ENCODE data around the gene ANGPTL7.

Gene ANGPTL7

DNA sequence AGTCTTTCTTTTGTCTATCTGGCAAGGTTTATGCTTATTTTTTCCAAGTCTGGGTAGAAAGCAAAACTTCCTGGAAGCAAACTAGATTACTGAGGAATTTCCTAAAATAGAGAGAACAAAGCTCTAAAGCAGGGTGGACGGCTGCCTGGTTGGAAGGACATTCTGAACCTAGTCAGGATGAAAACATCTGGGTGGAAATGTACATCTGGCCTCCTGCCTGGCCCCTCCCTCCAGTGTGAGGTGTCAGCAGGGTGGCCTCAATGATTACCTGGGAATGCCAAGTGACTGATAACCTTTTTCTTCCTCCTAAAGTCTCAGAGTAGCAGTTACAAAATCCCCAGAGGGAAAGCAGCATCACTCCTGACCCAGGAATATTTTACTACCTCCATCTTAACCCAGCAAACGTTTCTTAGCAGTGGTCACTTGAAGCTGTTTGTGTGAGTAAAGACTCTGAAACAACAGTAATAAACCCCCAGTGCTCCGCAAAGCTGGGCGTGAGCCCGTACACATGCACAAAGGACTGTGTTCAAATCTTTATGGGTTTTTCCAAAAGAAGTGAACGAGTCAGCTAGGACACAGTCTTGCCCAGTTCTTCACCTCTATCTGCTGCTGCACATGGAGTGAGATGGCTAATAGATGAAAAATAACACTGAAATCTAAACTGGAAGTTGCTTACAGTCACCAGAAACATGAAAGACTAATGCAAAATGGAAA, 18.9 kb downstream of the ANGPTL7 start:
- Histone ChIP-seq H3K36me3 (ENCODE audit: control insufficient read depth in 1 of 2, insufficient read depth in 2 of 2, low read length in 2 of 2) (peaks cover 73 to 88% of the 10 kb centered on the region in 2 donors), H3K9me3 (ENCODE audit: control insufficient read depth in 1 of 2, low read length in 2 of 2) (no peaks in the 10 kb centered on the region), H3K4me1 (ENCODE audit: control insufficient read depth in 1 of 2, insufficient read depth in 2 of 2, low read length in 2 of 2) (no peaks in the 10 kb centered on the region), H3K27ac (ENCODE audit: low read length) (no peak overlapping the region), H3K4me3 (ENCODE audit: low read depth in 1 of 2, low read length in 2 of 2) (no peak overlapping the region), H3K27me3 (ENCODE audit: low read depth, low read length) (no peaks in the 10 kb centered on the region)

DNA sequence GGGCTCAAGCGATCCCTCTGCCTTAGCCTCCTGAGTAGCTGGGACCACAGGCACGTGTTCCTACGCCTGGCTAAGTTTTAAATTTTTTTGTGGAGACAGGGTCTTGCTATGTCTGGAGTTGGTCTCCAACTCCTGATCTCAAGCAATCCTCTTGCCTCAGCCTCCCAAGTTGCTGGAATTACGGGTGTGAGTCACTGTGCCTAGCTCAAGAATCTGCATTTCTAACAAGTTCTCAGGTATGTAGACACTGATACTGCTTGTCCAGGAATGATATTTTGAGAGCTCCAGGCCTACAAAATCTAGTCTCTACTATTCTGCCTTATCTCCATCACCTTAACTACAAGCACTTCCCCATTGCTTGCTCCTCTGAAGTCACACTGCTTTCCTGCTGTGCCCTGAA, 22.3 kb downstream of the ANGPTL7 start:
- Histone ChIP-seq H3K27ac (ENCODE audit: low read length) (no peak overlapping the region), H3K36me3 (ENCODE audit: control insufficient read depth in 1 of 2, insufficient read depth in 2 of 2, low read length in 2 of 2) (peaks cover 71 to 81% of the 10 kb centered on the region in 2 donors), H3K4me1 (ENCODE audit: control insufficient read depth in 1 of 2, insufficient read depth in 2 of 2, low read length in 2 of 2) (no peaks in the 10 kb centered on the region)

DNA sequence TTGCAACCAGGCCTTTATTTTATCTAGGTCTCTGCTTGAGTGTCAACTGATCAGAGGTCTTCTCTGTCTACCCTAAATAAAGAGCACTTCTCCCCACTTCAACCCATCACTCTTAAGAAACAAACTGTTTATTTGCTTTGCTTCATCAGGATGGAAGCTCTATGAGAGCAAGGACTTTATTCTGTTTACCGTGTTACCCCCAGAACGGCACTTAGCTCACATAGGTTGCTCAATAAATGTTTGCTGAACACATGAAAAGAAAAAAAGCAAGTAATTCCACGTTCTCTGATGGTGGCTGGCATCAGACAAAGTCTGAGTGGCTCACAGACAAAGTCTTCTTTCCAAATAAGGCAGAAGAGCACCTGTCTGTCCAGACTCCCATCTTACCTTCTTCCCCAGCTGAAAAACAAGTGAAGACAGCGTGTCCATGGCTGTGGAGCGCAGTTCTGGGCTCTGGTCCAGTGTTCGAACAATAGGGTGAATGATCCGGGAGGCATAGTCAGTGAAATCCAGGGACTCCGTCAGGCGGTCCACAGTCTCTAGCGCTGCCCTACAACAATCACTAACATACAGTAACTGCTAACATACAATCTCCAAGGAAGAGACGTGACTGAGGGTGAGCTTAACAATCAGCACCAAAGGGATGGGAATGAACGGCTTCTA, 22.9 kb downstream of the ANGPTL7 start:
- no peaks in the 10 kb centered on the region for H3K27me3 ChIP-seq (ENCODE audit: low read depth, low read length)
- peaks cover 76 to 77% of the 10 kb centered on the region in 2 donors for H3K36me3 ChIP-seq (ENCODE audit: control insufficient read depth in 1 of 2, insufficient read depth in 2 of 2, low read length in 2 of 2)
- no peaks in the 10 kb centered on the region for H3K4me1 ChIP-seq (ENCODE audit: control insufficient read depth in 1 of 2, insufficient read depth in 2 of 2, low read length in 2 of 2)
- H3K4me3 ChIP-seq (ENCODE audit: low read depth in 1 of 2, low read length in 2 of 2): no peak overlapping the region
- no peaks in the 10 kb centered on the region for H3K9me3 ChIP-seq (ENCODE audit: control insufficient read depth in 1 of 2, low read length in 2 of 2)
- no peak overlapping the region for H3K27ac ChIP-seq (ENCODE audit: low read length)

More for the DNA sequence above, 22.3 kb downstream of the ANGPTL7 start:
- Histone ChIP-seq H3K9me3 (ENCODE audit: control insufficient read depth in 1 of 2, low read length in 2 of 2) (no peaks in the 10 kb centered on the region), H3K4me3 (ENCODE audit: low read depth in 1 of 2, low read length in 2 of 2) (no peak overlapping the region), H3K27me3 (ENCODE audit: low read depth, low read length) (no peaks in the 10 kb centered on the region)

DNA sequence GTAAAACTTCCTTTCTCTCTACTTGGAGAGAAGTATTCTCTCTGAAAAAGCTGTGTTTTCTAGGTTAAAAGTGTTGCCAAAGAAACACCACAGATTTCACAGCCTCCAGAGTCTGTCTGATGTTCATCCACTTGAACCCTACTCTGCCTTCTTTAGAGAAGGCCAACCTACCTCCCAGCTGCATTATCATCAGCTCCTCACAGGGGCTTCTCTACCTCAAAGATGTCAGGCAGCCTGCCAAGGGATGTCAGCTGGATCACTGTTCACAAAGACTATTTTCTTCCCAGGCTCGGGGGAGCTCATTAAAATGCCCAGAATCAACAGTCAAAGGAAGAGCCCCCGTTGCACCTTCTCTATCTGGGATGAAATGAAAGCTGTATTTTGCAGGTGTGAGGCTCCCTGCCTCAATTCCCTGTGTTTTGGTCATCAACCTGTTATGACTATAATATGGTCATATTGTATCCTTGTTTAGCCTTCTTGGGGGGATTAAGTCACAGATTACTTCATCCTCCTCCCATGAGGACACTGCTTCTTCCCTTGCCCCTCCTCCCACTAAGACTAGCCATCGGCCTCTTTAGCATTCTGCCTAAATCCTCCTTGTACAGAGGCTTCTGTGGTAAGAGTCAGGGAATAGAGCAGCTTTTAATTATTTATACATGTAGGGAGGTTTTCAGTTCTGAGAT, 25.7 kb downstream of the ANGPTL7 start:
- H3K4me3 ChIP-seq (ENCODE audit: low read depth in 1 of 2, low read length in 2 of 2): no peak overlapping the region
- no peaks in the 10 kb centered on the region for H3K27me3 ChIP-seq (ENCODE audit: low read depth, low read length)
- no peaks in the 10 kb centered on the region for H3K9me3 ChIP-seq (ENCODE audit: control insufficient read depth in 1 of 2, low read length in 2 of 2)
- H3K4me1 ChIP-seq (ENCODE audit: control insufficient read depth in 1 of 2, insufficient read depth in 2 of 2, low read length in 2 of 2): no peaks in the 10 kb centered on the region
- no peak overlapping the region for H3K27ac ChIP-seq (ENCODE audit: low read length)
- peaks cover 68 to 70% of the 10 kb centered on the region in 2 donors for H3K36me3 ChIP-seq (ENCODE audit: control insufficient read depth in 1 of 2, insufficient read depth in 2 of 2, low read length in 2 of 2)

DNA sequence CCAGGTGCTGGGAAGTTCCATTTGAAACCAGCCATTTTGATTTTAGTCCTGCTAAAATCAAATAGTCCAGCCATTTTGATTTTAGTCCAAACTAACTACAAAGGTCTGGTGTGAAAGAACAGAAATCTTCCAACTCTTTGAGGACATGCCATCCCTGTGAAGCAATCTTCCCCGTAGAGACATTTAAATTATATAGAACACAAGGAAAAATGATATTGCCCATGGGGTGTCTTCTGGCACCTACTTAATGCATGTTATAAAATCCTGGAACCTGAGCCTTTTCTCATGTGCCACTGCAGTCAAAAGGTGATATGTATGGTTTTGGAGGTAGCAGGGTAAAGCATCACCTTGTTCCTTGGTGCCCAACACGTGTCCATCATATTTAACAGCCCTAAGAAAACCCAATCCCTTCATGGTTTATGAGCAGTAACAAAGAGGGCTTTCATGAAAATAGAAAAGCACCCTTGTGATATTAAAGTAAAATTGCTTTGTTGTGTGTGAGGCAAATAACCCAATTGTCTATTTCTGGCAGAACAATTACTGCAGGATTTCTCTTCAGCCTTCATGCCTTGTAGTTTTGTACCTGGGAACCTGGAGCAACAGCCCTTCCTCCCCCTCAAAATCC, 26.3 kb downstream of the ANGPTL7 start:
- Histone ChIP-seq H3K4me3 (ENCODE audit: low read depth in 1 of 2, low read length in 2 of 2) (no peak overlapping the region), H3K27me3 (ENCODE audit: low read depth, low read length) (no peaks in the 10 kb centered on the region), H3K4me1 (ENCODE audit: control insufficient read depth in 1 of 2, insufficient read depth in 2 of 2, low read length in 2 of 2) (no peaks in the 10 kb centered on the region), H3K36me3 (ENCODE audit: control insufficient read depth in 1 of 2, insufficient read depth in 2 of 2, low read length in 2 of 2) (peaks cover 66 to 69% of the 10 kb centered on the region in 2 donors), H3K27ac (ENCODE audit: low read length) (no peak overlapping the region), H3K9me3 (ENCODE audit: control insufficient read depth in 1 of 2, low read length in 2 of 2) (no peaks in the 10 kb centered on the region)

DNA sequence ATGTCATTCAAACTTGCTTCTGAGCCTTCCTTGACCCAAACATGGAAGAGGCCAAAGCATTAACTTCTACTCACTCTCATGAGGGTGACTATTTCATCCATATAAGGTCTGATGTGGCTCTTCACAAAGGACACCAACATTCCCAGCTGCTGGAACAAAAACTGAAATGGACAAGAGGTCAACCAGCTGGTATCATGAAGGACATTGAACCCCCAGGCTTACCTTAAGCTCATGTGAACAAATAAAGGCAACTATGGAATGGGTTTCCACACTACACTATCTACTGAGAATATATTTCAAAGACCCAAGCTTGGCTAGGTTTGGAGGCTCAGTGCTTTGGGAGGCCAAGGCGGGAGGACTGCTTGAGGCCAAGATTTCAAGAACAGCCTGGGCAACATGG, 26.9 kb downstream of the ANGPTL7 start:
- Histone ChIP-seq H3K27ac (ENCODE audit: low read length) (no peak overlapping the region), H3K4me3 (ENCODE audit: low read depth in 1 of 2, low read length in 2 of 2) (no peak overlapping the region), H3K36me3 (ENCODE audit: control insufficient read depth in 1 of 2, insufficient read depth in 2 of 2, low read length in 2 of 2) (peaks cover 65% of the 10 kb centered on the region in 2 donors), H3K27me3 (ENCODE audit: low read depth, low read length) (no peaks in the 10 kb centered on the region), H3K9me3 (ENCODE audit: control insufficient read depth in 1 of 2, low read length in 2 of 2) (no peaks in the 10 kb centered on the region), H3K4me1 (ENCODE audit: control insufficient read depth in 1 of 2, insufficient read depth in 2 of 2, low read length in 2 of 2) (no peaks in the 10 kb centered on the region)

DNA sequence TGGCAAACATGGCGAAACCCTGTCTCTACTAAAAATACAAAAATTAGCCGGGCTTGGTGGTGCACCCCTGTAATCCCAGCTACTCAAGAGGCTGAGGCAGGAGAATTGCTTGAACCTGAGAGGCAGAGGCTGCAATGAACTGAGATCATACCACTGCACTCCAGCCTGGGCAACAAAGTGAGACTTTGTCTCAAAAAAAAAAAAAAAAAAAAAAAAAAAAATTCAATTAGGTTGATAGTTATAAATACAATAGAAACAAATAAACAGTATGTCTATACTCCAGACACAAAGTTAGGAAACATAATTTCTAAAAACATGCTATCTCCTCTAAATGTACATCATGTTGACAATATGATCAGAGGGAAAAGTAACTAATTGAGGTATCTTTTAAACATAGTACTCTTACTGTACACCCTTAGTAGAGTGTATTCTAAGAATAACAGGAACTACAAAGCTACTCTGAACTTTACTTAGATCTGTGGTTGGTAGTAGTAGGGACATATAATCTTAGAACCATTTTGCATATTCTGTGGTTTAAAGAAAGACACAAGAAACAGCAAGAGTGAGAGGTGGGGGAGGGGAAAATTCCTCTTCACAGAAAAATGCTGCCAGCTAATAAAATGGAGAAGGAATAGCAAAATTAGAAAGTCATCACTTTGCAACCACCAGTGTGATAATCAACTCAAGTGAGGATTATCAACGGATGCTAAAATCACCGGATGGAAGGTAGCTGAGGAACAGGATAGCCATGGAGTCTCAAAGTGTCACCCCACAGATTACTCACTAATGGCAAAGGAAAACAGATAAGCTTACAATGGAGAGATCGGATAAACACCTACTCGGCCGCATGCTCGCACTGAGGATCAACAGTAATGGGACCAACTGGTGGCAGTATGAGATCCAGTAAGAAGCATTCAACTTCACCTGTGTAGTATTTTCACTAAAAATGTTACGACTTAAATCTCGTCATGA, 38.2 kb downstream of the ANGPTL7 start:
- peaks cover 52 to 60% of the 10 kb centered on the region in 2 donors for H3K36me3 ChIP-seq (ENCODE audit: control insufficient read depth in 1 of 2, insufficient read depth in 2 of 2, low read length in 2 of 2)
- no peaks in the 10 kb centered on the region for H3K9me3 ChIP-seq (ENCODE audit: control insufficient read depth in 1 of 2, low read length in 2 of 2)
- H3K27ac ChIP-seq (ENCODE audit: low read length): no peak overlapping the region
- no peak overlapping the region for H3K4me3 ChIP-seq (ENCODE audit: low read depth in 1 of 2, low read length in 2 of 2)
- no peaks in the 10 kb centered on the region for H3K4me1 ChIP-seq (ENCODE audit: control insufficient read depth in 1 of 2, insufficient read depth in 2 of 2, low read length in 2 of 2)
- H3K27me3 ChIP-seq (ENCODE audit: low read depth, low read length): no peaks in the 10 kb centered on the region

DNA sequence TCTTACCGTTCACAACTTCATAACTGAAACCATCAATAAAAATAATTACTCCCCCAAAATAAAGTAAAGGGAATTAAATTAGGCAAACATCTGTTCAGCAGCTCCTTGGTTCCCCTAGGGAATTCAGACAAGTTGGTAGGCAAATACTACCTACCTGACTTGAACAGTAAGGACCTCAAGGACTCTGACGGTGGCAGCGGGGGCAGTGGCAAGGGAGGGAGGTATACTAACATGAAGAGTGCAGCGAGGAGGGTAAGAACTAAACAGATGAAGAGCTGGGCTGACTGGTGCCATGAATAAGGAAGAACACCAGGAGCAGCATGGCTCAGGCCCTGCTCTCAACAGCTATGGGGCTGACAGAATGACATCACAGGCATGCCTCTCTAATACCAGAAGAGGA, 40.0 kb downstream of the ANGPTL7 start:
- Histone ChIP-seq H3K36me3 (ENCODE audit: control insufficient read depth in 1 of 2, insufficient read depth in 2 of 2, low read length in 2 of 2) (peaks cover 69% of the 10 kb centered on the region in 2 donors), H3K27me3 (ENCODE audit: low read depth, low read length) (no peaks in the 10 kb centered on the region), H3K27ac (ENCODE audit: low read length) (no peak overlapping the region), H3K9me3 (ENCODE audit: control insufficient read depth in 1 of 2, low read length in 2 of 2) (no peaks in the 10 kb centered on the region), H3K4me3 (ENCODE audit: low read depth in 1 of 2, low read length in 2 of 2) (no peak overlapping the region), H3K4me1 (ENCODE audit: control insufficient read depth in 1 of 2, insufficient read depth in 2 of 2, low read length in 2 of 2) (no peaks in the 10 kb centered on the region)

DNA sequence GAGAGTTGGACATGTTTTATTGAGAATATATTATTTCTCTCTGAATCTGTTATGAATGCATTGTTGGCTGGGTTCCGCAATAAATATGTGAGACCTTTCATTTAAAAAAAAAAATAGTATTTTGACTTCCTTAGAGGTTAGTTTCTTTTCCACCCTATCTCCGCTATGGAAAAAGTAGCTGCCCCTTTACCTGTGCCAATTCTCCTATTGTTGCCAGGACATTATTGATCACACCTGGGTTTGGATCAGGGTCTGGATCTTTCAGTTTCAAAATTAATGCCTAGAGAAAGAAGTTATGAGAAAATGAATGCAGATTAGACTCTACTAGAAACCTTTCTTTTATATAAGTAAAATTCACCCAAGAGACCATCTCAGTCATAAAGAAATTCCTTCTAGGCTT, 44.1 kb downstream of the ANGPTL7 start:
- Histone ChIP-seq H3K27ac (ENCODE audit: low read length) (no peak overlapping the region), H3K4me3 (ENCODE audit: low read depth in 1 of 2, low read length in 2 of 2) (no peak overlapping the region), H3K27me3 (ENCODE audit: low read depth, low read length) (no peaks in the 10 kb centered on the region), H3K36me3 (ENCODE audit: control insufficient read depth in 1 of 2, insufficient read depth in 2 of 2, low read length in 2 of 2) (peaks cover 79 to 81% of the 10 kb centered on the region in 2 donors), H3K9me3 (ENCODE audit: control insufficient read depth in 1 of 2, low read length in 2 of 2) (no peaks in the 10 kb centered on the region), H3K4me1 (ENCODE audit: control insufficient read depth in 1 of 2, insufficient read depth in 2 of 2, low read length in 2 of 2) (peaks cover 0 to 12% of the 10 kb centered on the region in 2 donors)

DNA sequence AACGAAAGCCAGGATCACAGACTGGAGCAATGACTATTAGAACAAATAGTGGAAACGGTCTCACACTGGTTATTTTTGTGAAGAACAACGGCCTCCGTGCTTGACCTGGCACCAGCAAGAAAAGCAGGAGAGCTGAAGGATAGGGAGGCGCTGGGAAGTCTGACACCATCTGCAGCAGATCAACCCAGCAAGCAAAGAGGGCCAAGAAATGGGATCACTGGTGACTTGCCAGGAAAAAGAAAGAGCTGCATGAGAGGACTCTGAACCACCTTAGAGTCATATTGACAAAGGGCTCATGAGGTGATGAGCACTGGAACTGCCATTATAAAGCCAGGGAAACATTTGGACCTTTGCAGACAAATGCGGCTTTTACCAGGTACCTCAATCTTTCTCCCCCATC, 48.2 kb downstream of the ANGPTL7 start:
- Histone ChIP-seq H3K4me1 (ENCODE audit: control insufficient read depth in 1 of 2, insufficient read depth in 2 of 2, low read length in 2 of 2) (peaks cover 0 to 12% of the 10 kb centered on the region in 2 donors), H3K27me3 (ENCODE audit: low read depth, low read length) (no peaks in the 10 kb centered on the region), H3K4me3 (ENCODE audit: low read depth in 1 of 2, low read length in 2 of 2) (no peak overlapping the region), H3K9me3 (ENCODE audit: control insufficient read depth in 1 of 2, low read length in 2 of 2) (no peaks in the 10 kb centered on the region), H3K36me3 (ENCODE audit: control insufficient read depth in 1 of 2, insufficient read depth in 2 of 2, low read length in 2 of 2) (peaks cover 67% of the 10 kb centered on the region in 2 donors), H3K27ac (ENCODE audit: low read length) (no peak overlapping the region)
